HepG2 (cell line): ENCODE data around the gene FAM149A. TPM values are rescaled to one million over a fixed set of nuclear protein-coding genes. Genes with fewer than 3 reads are reported as not detected.

Source experiments
- ATAC-seq: fragments of 200-7000 bp; cut with Tn5 transposase; 3 replicates; pipeline ENCODE4 v1.9.1; 2020; ENCODE audit warnings: mild to moderate bottlenecking, moderate library complexity
- BruUV-seq: library from RNA; stranded (reverse); fragments of 400-500 nt; replicated peaks from 2 replicates; lab custom pipeline; 2021; lab: Mats Ljungman, UMichigan
- CTCF ChIA-PET: fragments of 300-600 bp; formaldehyde crosslinking; extraction: SDS; loops from one replicate; lab custom pipeline; 2021; ENCODE audit warnings: low total read pairs, inconsistent platforms, low intra/inter-chr PET ratio; lab: Yijun Ruan, JAX
- POLR2A ChIA-PET: fragments of 350-600 bp; sonication (Branson Sonifier 250); formaldehyde crosslinking; loops from one replicate; lab custom pipeline; 2020; ENCODE audit warnings: antibody characterized with exemption, inconsistent platforms; lab: Yijun Ruan, JAX
- DNase-seq: peaks from one replicate; pipeline ENCODE4 v3.0.0-alpha.2; 2015; ENCODE audit warnings: low spot score
- FAIRE-seq: peaks from 3 replicates; lab custom pipeline; 2011; peaks lifted over from hg19 to GRCh38; lab: Jason Lieb, UNC
- H2AFZ ChIP-seq: one replicate; pipeline ENCODE4 v1.6.1; 2011; ENCODE audit warnings: low read length, inconsistent platforms
- H3K27ac ChIP-seq: fragments of 300-600 bp; 3 replicates; pipeline ENCODE4 v1.8.0; 2011; ENCODE audit warnings: mixed run types, mild to moderate bottlenecking, mixed read lengths, low read length, inconsistent platforms; ENCODE audit not compliant: insufficient read depth; ENCODE audit errors: extremely low read length
- H3K27me3 ChIP-seq, 2 experiments: fragments of 200-600 bp in 1 of 2; 2 replicates in 1 of 2; 3 replicates in 1 of 2; pipeline versions ENCODE4 v1.6.0 to v1.8.0; 2011; ENCODE audit warnings: low read length in 2 of 2, mild to moderate bottlenecking in 2 of 2, moderate library complexity in 2 of 2, inconsistent platforms in 1 of 2; ENCODE audit not compliant: insufficient read depth in 2 of 2, control insufficient read depth in 1 of 2
- H3K36me3 ChIP-seq, 2 experiments: fragments of 200-600 bp in 1 of 2; replicated peaks in 1 of 2; 2 replicates in 1 of 2; 3 replicates in 1 of 2; pipeline versions ENCODE4 v1.5.1 to v1.8.0; 2011; ENCODE audit warnings: low read length in 2 of 2, inconsistent platforms in 1 of 2; ENCODE audit not compliant: insufficient read depth in 2 of 2, control insufficient read depth in 1 of 2
- H3K4me1 ChIP-seq: 2 replicates; pipeline ENCODE4 v1.5.1; 2012; ENCODE audit warnings: low read length, inconsistent platforms; ENCODE audit not compliant: insufficient read depth
- H3K4me2 ChIP-seq: 2 replicates; pipeline ENCODE4 v1.6.0; 2011; ENCODE audit warnings: low read depth, low read length, inconsistent platforms
- H3K4me3 ChIP-seq, 3 experiments: fragments of 200-600 bp in 1 of 3; sonication (generic), shearing (Covaris generic) in 1 of 3; replicated peaks in 1 of 3; 2 replicates each; pipeline ENCODE4 v1.5.1; 2011 to 2016; ENCODE audit warnings: low read length in 3 of 3, inconsistent platforms in 2 of 3, low read depth in 2 of 3, mild to moderate bottlenecking in 2 of 3, control low read depth in 1 of 3, mixed read lengths in 1 of 3; ENCODE audit not compliant: insufficient read depth in 1 of 3
- H3K79me2 ChIP-seq: one replicate; pipeline ENCODE4 v1.6.1; 2011; ENCODE audit warnings: low read length, inconsistent platforms; ENCODE audit not compliant: insufficient read depth
- H3K9ac ChIP-seq: 2 replicates; pipeline ENCODE4 v1.6.0; 2011; ENCODE audit warnings: mild to moderate bottlenecking, low read depth, low read length, inconsistent platforms; ENCODE audit not compliant: insufficient read depth
- H3K9me3 ChIP-seq: 2 replicates; pipeline ENCODE4 v1.5.1; 2012; ENCODE audit warnings: mild to moderate bottlenecking, low read length
- H4K20me1 ChIP-seq: 2 replicates; pipeline ENCODE4 v1.6.0; 2011; ENCODE audit warnings: inconsistent platforms, mild to moderate bottlenecking, low read length, moderate library complexity; ENCODE audit not compliant: insufficient read depth
- ATM ChIP-seq: fragments of 450-650 bp; IDR thresholded peaks from 2 replicates; pipeline ENCODE4 v1.7.1; 2017; ENCODE audit warnings: mild to moderate bottlenecking, borderline replicate concordance
- CBX2 ChIP-seq, 2 experiments: fragments of 200-600 bp in 1 of 2; sonication (generic); formaldehyde crosslinking in 1 of 2; IDR thresholded peaks; 2 replicates each; pipeline versions ENCODE4 v1.7.0 to v1.8.1; 2018 to 2022; ENCODE audit warnings: low read depth in 2 of 2, low read length in 1 of 2, mild to moderate bottlenecking in 1 of 2, missing genetic modification reagents in 1 of 2
- CENPX ChIP-seq: sonication (generic); formaldehyde crosslinking; IDR thresholded peaks from 2 replicates; pipeline ENCODE4 v1.9.0; 2021; ENCODE audit warnings: mild to moderate bottlenecking, missing genetic modification reagents, moderate library complexity
- DNMT1 ChIP-seq: sonication (generic); formaldehyde crosslinking; IDR thresholded peaks from 2 replicates; pipeline ENCODE4 v1.5.1; 2020; ENCODE audit warnings: mild to moderate bottlenecking, missing genetic modification reagents
- HINFP ChIP-seq: sonication (generic); formaldehyde crosslinking; IDR thresholded peaks from 2 replicates; pipeline ENCODE4 v1.4.0; 2020; ENCODE audit warnings: low read depth, mild to moderate bottlenecking, missing genetic modification reagents
- KDM2A ChIP-seq: sonication (generic); formaldehyde crosslinking; IDR thresholded peaks from 2 replicates; pipeline ENCODE4 v1.4.0; 2020; ENCODE audit warnings: low read depth, missing genetic modification reagents, borderline replicate concordance
- KLF9 ChIP-seq: IDR thresholded peaks from 2 replicates; pipeline ENCODE4 v1.6.1; 2016; ENCODE audit warnings: low read depth
- PHF20 ChIP-seq: sonication (generic); formaldehyde crosslinking; IDR thresholded peaks from 2 replicates; pipeline ENCODE4 v1.5.0; 2020; ENCODE audit warnings: mild to moderate bottlenecking, missing genetic modification reagents
- REXO4 ChIP-seq: sonication (generic); formaldehyde crosslinking; IDR thresholded peaks from 2 replicates; pipeline ENCODE4 v1.8.0; 2022; ENCODE audit warnings: missing genetic modification reagents, mild to moderate bottlenecking, borderline replicate concordance
- SMAD1 ChIP-seq: sonication (generic); formaldehyde crosslinking; IDR thresholded peaks from 2 replicates; pipeline ENCODE4 v1.4.0; 2020; ENCODE audit warnings: missing genetic modification reagents, low read depth, mild to moderate bottlenecking, borderline replicate concordance
- XRCC5 ChIP-seq: fragments of 200-400 bp; formaldehyde crosslinking; optimal IDR thresholded peaks from 2 replicates; pipeline ENCODE3; 2017; ENCODE audit warnings: mild to moderate bottlenecking, low read length
- ZBTB39 ChIP-seq: sonication (generic); formaldehyde crosslinking; IDR thresholded peaks from 2 replicates; pipeline ENCODE4 v1.5.0; 2020; ENCODE audit warnings: missing genetic modification reagents
- ZMAT3 ChIP-seq: sonication (generic); formaldehyde crosslinking; conservative IDR thresholded peaks from 2 replicates; pipeline ENCODE4 v1.7.0; 2021; ENCODE audit warnings: missing genetic modification reagents
- ZNF274 ChIP-seq: sonication (generic); formaldehyde crosslinking; IDR thresholded peaks from 2 replicates; pipeline ENCODE4 v1.5.1; 2020; ENCODE audit warnings: mild to moderate bottlenecking, missing genetic modification reagents
- ZNF282 ChIP-seq: fragments of 450-650 bp; IDR thresholded peaks from 2 replicates; pipeline ENCODE4 v1.6.1; 2018; ENCODE audit not compliant: partially characterized antibody
- ZNF292 ChIP-seq: sonication (generic); formaldehyde crosslinking; IDR thresholded peaks from 2 replicates; pipeline ENCODE4 v1.8.1; 2022; ENCODE audit warnings: mild to moderate bottlenecking, low read depth, missing genetic modification reagents, borderline replicate concordance
- ZNF550 ChIP-seq: sonication (generic); formaldehyde crosslinking; IDR thresholded peaks from 2 replicates; pipeline ENCODE4 v1.4.0; 2020; ENCODE audit warnings: mild to moderate bottlenecking, missing genetic modification reagents, borderline replicate concordance
- ZNF558 ChIP-seq: sonication (generic); formaldehyde crosslinking; IDR thresholded peaks from 2 replicates; pipeline ENCODE4 v1.9.0; 2022; ENCODE audit warnings: mild to moderate bottlenecking, missing genetic modification reagents, borderline replicate concordance
- ZNF691 ChIP-seq: sonication (generic); formaldehyde crosslinking; IDR thresholded peaks from 2 replicates; pipeline ENCODE4 v1.4.0; 2020; ENCODE audit warnings: missing genetic modification reagents, low read depth, mild to moderate bottlenecking, borderline replicate concordance
- WGBS: methylation state at CpG from one replicate; pipeline ENCODE4 v1.1.6; 2017; ENCODE audit warnings: low lambda C conversion rate; 5-methylcytosine and 5-hydroxymethylcytosine counted together
- in situ Hi-C: cut with HindIII; loops from 2 replicates; pipeline ENCODE4 v1.10.0; 2017; ENCODE audit warnings: low pct_unique_long_range_greater_than_20kb; ENCODE audit not compliant: extremely low pct_ligation_motif_present
- intact Hi-C: fragments of 100-400 bp; cut with micrococcal nuclease; formaldehyde crosslinking; loops from one replicate; pipeline ENCODE4 v1.10.0; 2022; ENCODE audit not compliant: unreplicated experiment
- polyA plus RNA-seq, 8 experiments: library from polyadenylated mRNA; depleted of rRNA in 3 of 8; stranded (reverse) in 7 of 8; unstranded in 1 of 8; fragments of >200 nt; fragmentation: Illumina TruSeq in 4 of 8; extraction: Trizol in 4 of 8; gene quantifications; 2 replicates each; pipeline versions ENCODE4 v1.2.1 to v1.2.3, GENCODE V29; 2011 to 2016; ENCODE audit warnings: low read depth in 4 of 8, missing spikeins in 1 of 8, mixed read lengths in 1 of 8; ENCODE audit not compliant: insufficient read depth in 1 of 8
- total RNA-seq, 5 experiments: library from RNA; depleted of rRNA; stranded (reverse); fragments of >200 nt; fragmentation: Illumina TruSeq; extraction: Trizol; gene quantifications; 2 replicates each; pipeline ENCODE4 v1.2.3, GENCODE V29; 2016; ENCODE audit warnings: low read depth in 1 of 5
- TF ChIP-seq, protein P1 (sequence below): IDR thresholded peaks from 2 replicates; pipeline ENCODE4 v1.6.1; 2016

The FAM149A gene
- total and polyA plus RNA-seq, 2 of the 13 experiments (the other 11 are each of a cell fraction or from before 2014, with no cell fraction given) = not detected

GRCh38 chr4:186192066-186192612 lies 87.6 kb downstream of the FAM149A start:
- ChIA-PET POLR2A (interaction anchor here (0.8 to 3.4 kb wide), 4 partner anchors 10 to 479 kb away, joined by 3 to 22 read pairs (median 8); partner anchors contain the start of gene F11), CTCF (no interaction called here)
- no TSS peak for BruUV-seq
- no peak for TF ChIP-seq ZMAT3 (CRISPR knock-in tag)
- TF ChIP-seq ZNF274 (CRISPR knock-in tag) = 0 out of 2 replicates have a peak, but pooled peaks have one; percentile 14
- TF ChIP-seq KDM2A (CRISPR knock-in tag) = no peak
- TF ChIP-seq KLF9 (CRISPR knock-in tag) = no peak
- TF ChIP-seq ZNF282 = no peak
- TF ChIP-seq, protein P1, sequence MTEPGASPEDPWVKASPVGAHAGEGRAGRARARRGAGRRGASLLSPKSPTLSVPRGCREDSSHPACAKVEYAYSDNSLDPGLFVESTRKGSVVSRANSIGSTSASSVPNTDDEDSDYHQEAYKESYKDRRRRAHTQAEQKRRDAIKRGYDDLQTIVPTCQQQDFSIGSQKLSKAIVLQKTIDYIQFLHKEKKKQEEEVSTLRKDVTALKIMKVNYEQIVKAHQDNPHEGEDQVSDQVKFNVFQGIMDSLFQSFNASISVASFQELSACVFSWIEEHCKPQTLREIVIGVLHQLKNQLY = no peak
- TF ChIP-seq HINFP (CRISPR knock-in tag) = 0 out of 2 replicates have a peak, but pooled peaks have one; percentile 27
- TF ChIP-seq REXO4 (CRISPR knock-in tag) = no peak
- TF ChIP-seq ZNF292 = peak; percentile 57; the same call in 1 of the 2 replicates
- TF ChIP-seq CENPX = no peak
- no peak for TF ChIP-seq PHF20 (CRISPR knock-in tag)
- TF ChIP-seq ZNF691 (CRISPR knock-in tag) = peak; percentile 44; the same call in 1 of the 2 replicates
- peak; percentile 43 for TF ChIP-seq XRCC5
- peak; percentile 28; the same call in 1 of the 2 replicates for TF ChIP-seq ZNF550 (CRISPR knock-in tag)
- no peak for TF ChIP-seq ZBTB39 (CRISPR knock-in tag)
- TF ChIP-seq DNMT1 = no peak
- TF ChIP-seq CBX2 (IDR thresholded peaks at IDR 0.05; ENCODE audit: low read depth, low read length) = no peak
- TF ChIP-seq CBX2 (CRISPR knock-in tag; IDR thresholded peaks at IDR 0.05; ENCODE audit: low read depth) = no peak
- TF ChIP-seq ZNF558 (CRISPR knock-in tag) = no peak
- no peak for TF ChIP-seq ATM
- TF ChIP-seq SMAD1 = no peak

More at GRCh38 chr4:186192066-186192612, 87.6 kb downstream of the FAM149A start:
- FAIRE-seq = no peak
- no peaks in the 10 kb centered on the region for H3K9me3 ChIP-seq
- peak; percentile 61 for ATAC-seq
- no peaks in the 10 kb centered on the region for H3K79me2 ChIP-seq
- peak overlapping the region; percentile 77 for H3K9ac ChIP-seq
- peak; percentile 9 for DNase-seq
- peak overlapping the region; percentile 79 to 89 (median 79) for H3K4me3 ChIP-seq
- peak overlapping the region; percentile 90 for H3K4me2 ChIP-seq
- peaks cover 22% of the 10 kb centered on the region for H3K4me1 ChIP-seq
- intact Hi-C loops (loop anchor here (5.0 kb wide), 2 partner anchors 45 to 75 kb away; partner anchors contain the start of gene F11), in situ Hi-C loops (no loop called here)
- peak overlapping the region; percentile 84 for H2AFZ ChIP-seq
- H4K20me1 ChIP-seq = no peaks in the 10 kb centered on the region
- H3K27me3 ChIP-seq = no peaks in the 10 kb centered on the region
- 2% methylated on average over 12 of the region's 22 CpGs for WGBS
- H3K27ac ChIP-seq = peak overlapping the region; percentile 91
- H3K36me3 ChIP-seq = no peaks in the 10 kb centered on the region
